IMR-90 (cell line): ENCODE results near the gene RHOF. TPM values are rescaled to one million over a fixed set of nuclear protein-coding genes. Genes with fewer than 3 reads are reported as not detected.
A peak's percentile ranks its signal among the peaks of the same experiment; 100 is the strongest.

Source experiments
- ATAC-seq: fragments of 200-7000 bp; cut with Tn5 transposase; 2 replicates; pipeline ENCODE4 v1.9.1; 2020; ENCODE audit warnings: low read depth, mild to moderate bottlenecking, moderate library complexity
- BruUV-seq: library from RNA; stranded (reverse); fragments of 400-500 nt; replicated peaks from 2 replicates; lab custom pipeline; 2021; lab: Mats Ljungman, UMichigan
- CTCF ChIA-PET: fragments of 300-600 bp; formaldehyde crosslinking; extraction: SDS; loops from one replicate; lab custom pipeline; 2021; ENCODE audit warnings: antibody characterized with exemption; lab: Yijun Ruan, JAX
- POLR2A ChIA-PET: fragments of 300-600 bp; sonication (Branson Sonifier 250); formaldehyde crosslinking; loops from one replicate; lab custom pipeline; 2022; ENCODE audit warnings: antibody characterized with exemption; ENCODE audit not compliant: unreplicated experiment; lab: Charles Lee
- DNase-seq: peaks from one replicate; pipeline ENCODE4 v3.0.0; 2013
- H2AFZ ChIP-seq: replicated peaks from 2 replicates; pipeline ENCODE3; 2013; ENCODE audit warnings: low read length, mild to moderate bottlenecking; ENCODE audit not compliant: poor library complexity
- H2AK5ac ChIP-seq: 2 replicates; pipeline ENCODE4 v1.6.1; 2013; ENCODE audit warnings: low read depth, low read length, inconsistent platforms
- H2AK9ac ChIP-seq: replicated peaks from 2 replicates; pipeline ENCODE3; 2013; ENCODE audit warnings: mild to moderate bottlenecking, low read depth, low read length, moderate library complexity; ENCODE audit not compliant: poor library complexity
- H2BK120ac ChIP-seq: 2 replicates; pipeline ENCODE4 v1.6.1; 2013; ENCODE audit warnings: low read depth, low read length, inconsistent platforms
- H2BK15ac ChIP-seq: 3 replicates; pipeline ENCODE4 v1.6.1; 2013; ENCODE audit warnings: low read depth, low read length, inconsistent platforms
- H2BK20ac ChIP-seq: 2 replicates; pipeline ENCODE4 v1.6.1; 2013; ENCODE audit warnings: low read depth, mild to moderate bottlenecking, inconsistent platforms, low read length, moderate library complexity
- H2BK5ac ChIP-seq: 2 replicates; pipeline ENCODE4 v1.6.1; 2013; ENCODE audit warnings: mild to moderate bottlenecking, low read depth, low read length, inconsistent platforms; ENCODE audit not compliant: poor library complexity, severe bottlenecking
- H3K14ac ChIP-seq: replicated peaks from 2 replicates; pipeline ENCODE4 v1.6.1; 2013; ENCODE audit warnings: low read depth, low read length, inconsistent platforms
- H3K18ac ChIP-seq: 2 replicates; pipeline ENCODE4 v1.6.1; 2013; ENCODE audit warnings: low read depth, low read length, control low read depth
- H3K23ac ChIP-seq: 2 replicates; pipeline ENCODE4 v1.6.1; 2013; ENCODE audit warnings: low read depth, low read length, inconsistent platforms
- H3K27ac ChIP-seq: 2 replicates; pipeline ENCODE4 v1.5.1; 2013; ENCODE audit warnings: mild to moderate bottlenecking, control low read depth, low read length; ENCODE audit not compliant: insufficient read depth
- H3K27me3 ChIP-seq: 2 replicates; pipeline ENCODE4 v1.6.1; 2013; ENCODE audit warnings: low read length; ENCODE audit not compliant: control insufficient read depth, insufficient read depth
- H3K36me3 ChIP-seq: 2 replicates; pipeline ENCODE4 v1.6.1; 2013; ENCODE audit warnings: low read length, mixed read lengths; ENCODE audit not compliant: control insufficient read depth, insufficient read depth
- H3K4ac ChIP-seq: 2 replicates; pipeline ENCODE4 v1.6.1; 2013; ENCODE audit warnings: low read depth, low read length, inconsistent platforms
- H3K4me1 ChIP-seq: 2 replicates; pipeline ENCODE4 v1.6.1; 2013; ENCODE audit warnings: low read length, mixed read lengths; ENCODE audit not compliant: control insufficient read depth, insufficient read depth
- H3K4me2 ChIP-seq: 2 replicates; pipeline ENCODE4 v1.6.1; 2013; ENCODE audit warnings: low read depth, mild to moderate bottlenecking, control low read depth, low read length, moderate library complexity
- H3K4me3 ChIP-seq: 2 replicates; pipeline ENCODE4 v1.5.1; 2013; ENCODE audit warnings: low read depth, mild to moderate bottlenecking, control low read depth, low read length, moderate library complexity; ENCODE audit not compliant: insufficient read depth
- H3K56ac ChIP-seq: 2 replicates; pipeline ENCODE4 v1.6.1; 2013; ENCODE audit warnings: low read length, inconsistent platforms; ENCODE audit not compliant: insufficient read depth; ENCODE audit errors: extremely low read depth
- H3K79me1 ChIP-seq, 2 experiments: 2 replicates each; pipeline ENCODE4 v1.6.1; 2013; ENCODE audit warnings: low read length in 2 of 2, inconsistent platforms in 1 of 2, low read depth in 1 of 2
- H3K9ac ChIP-seq: 2 replicates; pipeline ENCODE4 v1.6.1; 2013; ENCODE audit warnings: low read depth, low read length, control low read depth
- H3K9me1 ChIP-seq: 2 replicates; pipeline ENCODE4 v1.6.1; 2013; ENCODE audit warnings: low read length, inconsistent platforms; ENCODE audit not compliant: insufficient read depth
- H3K9me3 ChIP-seq: 2 replicates; pipeline ENCODE4 v1.6.1; 2013; ENCODE audit warnings: low read length; ENCODE audit not compliant: control insufficient read depth, insufficient read depth
- H4K20me1 ChIP-seq: 2 replicates; pipeline ENCODE4 v1.6.1; 2013; ENCODE audit warnings: low read length, inconsistent platforms; ENCODE audit not compliant: insufficient read depth
- H4K5ac ChIP-seq: 2 replicates; pipeline ENCODE4 v1.6.1; 2013; ENCODE audit warnings: mild to moderate bottlenecking, low read depth, low read length, control low read depth
- H4K8ac ChIP-seq, 2 experiments: 2 replicates each; pipeline ENCODE4 v1.6.1; 2013; ENCODE audit warnings: low read depth in 2 of 2, low read length in 2 of 2, control low read depth in 1 of 2, inconsistent platforms in 1 of 2
- H4K91ac ChIP-seq: 2 replicates; pipeline ENCODE4 v1.6.1; 2013; ENCODE audit warnings: low read depth, low read length, inconsistent platforms; ENCODE audit not compliant: insufficient read depth
- SMC3 ChIP-seq: fragments of 150-350 bp; IDR thresholded peaks from 2 replicates; pipeline ENCODE4 v1.6.1; 2016; ENCODE audit warnings: low read depth, mild to moderate bottlenecking, antibody characterized with exemption, low read length, moderate library complexity
- WGBS, 2 experiments: methylation state at CpG; one replicate each; pipeline versions ENCODE4 v1.1.5 to v1.1.7; 2013; ENCODE audit warnings: missing lambda C conversion rate in 2 of 2; ENCODE audit not compliant: insufficient read length in 1 of 2; ENCODE audit errors: extremely low coverage in 2 of 2; 5-methylcytosine and 5-hydroxymethylcytosine counted together
- dilution Hi-C: fragments of 300-500 bp; cut with HindIII; formaldehyde crosslinking; loops from one replicate; pipeline ENCODE4 v1.14.3; 2018; ENCODE audit warnings: low sequenced_read_pairs; ENCODE audit not compliant: unreplicated experiment
- in situ Hi-C: fragments of 300-500 bp; cut with MboI; formaldehyde crosslinking; loops from 3 replicates; pipeline ENCODE4 v1.14.3; 2019; ENCODE audit warnings: low sequenced_read_pairs, inconsistent platforms, mixed read lengths
- intact Hi-C: fragments of 100-400 bp; cut with micrococcal nuclease; formaldehyde crosslinking; loops from 2 replicates; pipeline ENCODE4 v1.10.0; 2022
- polyA plus RNA-seq, 3 experiments: library from polyadenylated mRNA; depleted of rRNA; stranded (reverse); fragments of >200 nt; gene quantifications; 2 replicates each; pipeline ENCODE4 v1.2.3, GENCODE V29; 2012; ENCODE audit warnings: low replicate concordance in 1 of 3
- total RNA-seq: library from RNA; depleted of rRNA; stranded (reverse); fragments of >200 nt; gene quantifications from 2 replicates; pipeline ENCODE4 v1.2.3, GENCODE V29; 2012

Gene RHOF
- total and polyA plus RNA-seq, 2 of the 4 experiments (the other 2 are of a cell fraction), result 3.0 to 5.1 TPM

DNA sequence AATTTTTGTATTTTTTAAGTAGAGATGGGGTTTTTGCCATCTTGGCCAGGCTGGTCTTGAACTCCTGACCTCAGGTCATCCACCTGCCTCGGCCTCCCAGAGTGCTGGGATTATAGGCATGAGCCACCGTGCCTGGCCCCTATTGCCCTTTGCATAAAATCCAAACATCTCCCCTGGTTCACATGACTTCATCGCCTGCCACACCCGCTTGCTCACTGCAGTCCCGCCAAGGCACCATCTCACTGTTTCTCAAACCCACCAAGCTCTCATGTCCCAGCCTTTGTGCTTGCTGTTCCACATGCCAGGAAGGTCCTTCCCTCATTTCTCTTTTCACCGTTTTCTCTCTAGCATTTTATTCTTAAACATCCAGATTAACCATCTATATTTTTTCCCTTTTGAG, 9.7 kb downstream of the RHOF start:
- no peak for TF ChIP-seq SMC3
- Histone ChIP-seq H2BK20ac (0 out of 2 replicates have a peak overlapping the region, but pooled peaks have one; percentile 26), H3K4ac (peak overlapping the region; percentile 24), H3K9ac (no peak overlapping the region), H2AK5ac (no peak overlapping the region), H2AK9ac (no peak overlapping the region), H4K20me1 (peaks cover 24% of the 10 kb centered on the region; the same call in 1 of the 2 replicates), H4K8ac (no peak overlapping the region), H2BK5ac (no peak overlapping the region), H3K4me2 (no peak overlapping the region), H3K4me3 (no peak overlapping the region), H3K9me3 (no peaks in the 10 kb centered on the region), H3K79me1 (peaks cover 0 to 22% of the 10 kb centered on the region in 2 experiments; a peak in 1 of 4 replicates), H3K4me1 (peaks cover 15% of the 10 kb centered on the region), H3K9me1 (peaks cover 11% of the 10 kb centered on the region), H2BK120ac (no peak overlapping the region), H2BK15ac (no peak overlapping the region), H3K56ac (no peak overlapping the region), H4K91ac (no peak overlapping the region), H3K27me3 (no peaks in the 10 kb centered on the region), H3K23ac (0 out of 2 replicates have a peak overlapping the region, but pooled peaks have one; percentile 38), H3K36me3 (peaks cover 8% of the 10 kb centered on the region; the same call in 1 of the 2 replicates), H3K14ac (no peak overlapping the region), H3K18ac (no peak overlapping the region), H4K5ac (no peak overlapping the region), H2AFZ (no peak overlapping the region), H3K27ac (no peak overlapping the region)
- ATAC-seq, result no peak
- BruUV-seq, result no TSS peak
- CTCF ChIA-PET, result interaction anchor here (2.1 kb wide), 1 partner anchor 11 kb away, joined by 13 read pairs; no protein-coding TSS in a partner anchor
- dilution Hi-C loops (no loop called here), in situ Hi-C loops (loop anchor here (5.0 kb wide), 1 partner anchor 91 kb away; no protein-coding TSS in a partner anchor), intact Hi-C loops (no loop called here)
- 40% methylated on average over 2 of the region's 6 CpGs; no CpG with 5 or more reads in 1 of the 2 experiments for WGBS, 2 experiments
- POLR2A ChIA-PET, result interaction anchor here (0.7 kb wide), 1 partner anchor 72 kb away, joined by 4 read pairs; no protein-coding TSS in a partner anchor
- no peak for DNase-seq
